HG03108 (cell line): ENCODE data around the gene CASP2.
A peak's percentile ranks its signal among the peaks of the same experiment; 100 is the strongest.

Source experiments
- ATAC-seq: cut with Tn5 transposase; IDR thresholded peaks from one replicate; pipeline ENCODE4 v1.9.1; 2021; ENCODE audit warnings: moderate library complexity; ENCODE audit not compliant: unreplicated experiment

The CASP2 gene

GRCh38 chr7:143325240-143325639 lies 37.1 kb downstream of the CASP2 start:
- ATAC-seq = peak; percentile 64

GRCh38 chr7:143327903-143328302 lies 39.8 kb downstream of the CASP2 start:
- no peak for ATAC-seq

- ATAC-seq = no peak
These were observed 41.5 kb downstream of the CASP2 start for GRCh38 chr7:143329471-143330170.

- no peak for ATAC-seq
These were observed 43.1 kb downstream of the CASP2 start for GRCh38 chr7:143331179-143331801.

GRCh38 chr7:143334244-143334643 lies 46.1 kb downstream of the CASP2 start:
- ATAC-seq = no peak

- no peak for ATAC-seq
These were observed 49.1 kb downstream of the CASP2 start for GRCh38 chr7:143337216-143337615.

- no peak for ATAC-seq
These were observed 53.7 kb downstream of the CASP2 start for GRCh38 chr7:143341842-143342241.

GRCh38 chr7:143343596-143343995 lies 55.4 kb downstream of the CASP2 start:
- no peak for ATAC-seq

GRCh38 chr7:143345428-143345900 lies 57.3 kb downstream of the CASP2 start:
- peak; percentile 73 for ATAC-seq

- ATAC-seq = no peak
These were observed 57.9 kb downstream of the CASP2 start for GRCh38 chr7:143346018-143346417.

- no peak for ATAC-seq
These were observed 59.8 kb downstream of the CASP2 start for GRCh38 chr7:143347950-143348349.

GRCh38 chr7:143351060-143351459 lies 62.9 kb downstream of the CASP2 start:
- no peak for ATAC-seq

- no peak for ATAC-seq
These were observed 63.4 kb downstream of the CASP2 start for GRCh38 chr7:143351574-143351973.

- no peak for ATAC-seq
These were observed 64.4 kb downstream of the CASP2 start for GRCh38 chr7:143352531-143353002.

GRCh38 chr7:143354376-143354775 lies 66.2 kb downstream of the CASP2 start:
- ATAC-seq = no peak

- ATAC-seq = no peak
These were observed 66.8 kb downstream of the CASP2 start for GRCh38 chr7:143354965-143355364.

- no peak for ATAC-seq
These were observed 67.6 kb downstream of the CASP2 start for GRCh38 chr7:143355450-143356385.

- no peak for ATAC-seq
These were observed 68.4 kb downstream of the CASP2 start for GRCh38 chr7:143356414-143357050.
